Activated naive CD8-positive, alpha-beta T cell treated with anti-CD3 and anti-CD28 coated beads for 36 hours (primary cell): ENCODE results near the gene TMPRSS2. TPM values are rescaled to one million over a fixed set of nuclear protein-coding genes. Genes with fewer than 3 reads are reported as not detected.
"Not testable (repeated sequence)": the region's sequence is repeated elsewhere in the genome, so short reads cannot be mapped to it uniquely, and the experiment has no call there.

Experiments used
- DNase-seq: peaks from one replicate; pipeline ENCODE4 v3.0.0; 2021
- H3K27ac Mint-ChIP-seq: one replicate; pipeline ENCODE4 v1.8.0; 2022; ENCODE audit warnings: mild to moderate bottlenecking, moderate library complexity, mixed read lengths
- H3K27me3 Mint-ChIP-seq: one replicate; pipeline ENCODE4 v1.8.0; 2022; ENCODE audit warnings: mild to moderate bottlenecking, mixed read lengths
- H3K36me3 Mint-ChIP-seq: one replicate; pipeline ENCODE4 v1.8.0; 2021; ENCODE audit warnings: mild to moderate bottlenecking, mixed read lengths
- H3K4me1 Mint-ChIP-seq: one replicate; pipeline ENCODE4 v1.8.0; 2021; ENCODE audit warnings: mixed read lengths
- H3K4me3 Mint-ChIP-seq: one replicate; pipeline ENCODE4 v1.8.0; 2022; ENCODE audit warnings: mild to moderate bottlenecking, moderate library complexity, mixed read lengths
- H3K9me3 Mint-ChIP-seq: one replicate; pipeline ENCODE4 v1.8.0; 2022; ENCODE audit warnings: mixed read lengths
- total RNA-seq, 2 experiments: library from RNA; stranded (reverse); gene quantifications; one replicate each; pipeline ENCODE4 v1.2.3, GENCODE V29; 2021

Gene TMPRSS2
- total RNA-seq, 2 experiments from 2014 or later = not detected

GRCh38 chr21:41433566-41433965 is 74.4 kb downstream of the TMPRSS2 start:
- H3K4me3 Mint-ChIP-seq = no peak overlapping the region
- peaks cover 55% of the 10 kb centered on the region for H3K36me3 Mint-ChIP-seq
- no peak for DNase-seq
- H3K27me3 Mint-ChIP-seq = no peaks in the 10 kb centered on the region
- H3K9me3 Mint-ChIP-seq = peaks cover 13% of the 10 kb centered on the region
- no peak overlapping the region for H3K27ac Mint-ChIP-seq
- H3K4me1 Mint-ChIP-seq = peaks cover 3% of the 10 kb centered on the region

GRCh38 chr21:41432562-41433460 is 75.1 kb downstream of the TMPRSS2 start:
- H3K4me1 Mint-ChIP-seq = peaks cover 7% of the 10 kb centered on the region
- peaks cover 60% of the 10 kb centered on the region for H3K36me3 Mint-ChIP-seq
- DNase-seq = no peak
- no peaks in the 10 kb centered on the region for H3K27me3 Mint-ChIP-seq
- peaks cover 13% of the 10 kb centered on the region for H3K9me3 Mint-ChIP-seq
- no peak overlapping the region for H3K27ac Mint-ChIP-seq
- H3K4me3 Mint-ChIP-seq = no peak overlapping the region

DNA sequence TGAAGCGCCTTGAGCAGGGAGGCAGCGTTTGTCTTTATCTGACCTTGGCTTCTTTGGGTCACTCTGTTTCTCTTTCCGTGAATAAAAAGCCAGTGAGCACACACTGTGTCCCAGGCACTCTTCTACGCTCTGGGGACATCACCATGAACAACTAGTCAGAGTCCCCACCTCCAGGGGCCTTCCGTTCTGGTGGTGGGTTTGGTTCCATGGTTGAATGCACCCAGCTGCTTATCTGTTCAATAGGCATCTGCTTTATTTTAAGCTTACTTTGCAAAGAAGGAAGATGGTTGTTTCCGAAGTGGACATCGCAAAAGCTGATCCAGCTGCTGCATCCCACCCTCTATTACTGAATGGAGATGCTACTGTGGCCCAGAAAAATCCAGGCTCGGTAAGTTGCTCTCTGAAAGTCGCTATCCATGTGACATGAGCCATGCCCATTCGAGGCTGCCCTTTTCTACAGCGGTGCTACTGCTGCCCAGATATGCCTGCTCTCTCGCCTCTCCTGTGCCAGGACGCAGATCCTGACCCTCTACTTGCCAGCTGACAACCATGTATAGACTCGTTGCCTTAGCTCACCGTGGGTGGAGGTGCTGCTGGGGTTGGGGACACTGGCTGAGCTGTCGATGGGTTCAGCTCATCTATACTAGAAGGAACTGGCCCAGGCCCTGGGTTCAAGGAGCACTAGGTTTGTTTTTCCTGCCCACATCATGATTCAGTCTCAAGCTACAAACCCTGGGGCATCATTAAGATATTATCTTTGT is 76.0 kb downstream of the TMPRSS2 start:
- H3K36me3 Mint-ChIP-seq = peaks cover 59% of the 10 kb centered on the region
- H3K9me3 Mint-ChIP-seq = peaks cover 13% of the 10 kb centered on the region
- H3K27me3 Mint-ChIP-seq = no peaks in the 10 kb centered on the region
- DNase-seq = no peak
- H3K4me1 Mint-ChIP-seq = peaks cover 14% of the 10 kb centered on the region
- H3K4me3 Mint-ChIP-seq = no peak overlapping the region
- no peak overlapping the region for H3K27ac Mint-ChIP-seq

- H3K4me1 Mint-ChIP-seq = peaks cover 21% of the 10 kb centered on the region
- peaks cover 44% of the 10 kb centered on the region for H3K36me3 Mint-ChIP-seq
- H3K4me3 Mint-ChIP-seq = no peak overlapping the region
- no peak for DNase-seq
- H3K27ac Mint-ChIP-seq = peak overlapping the region; percentile 49
- no peaks in the 10 kb centered on the region for H3K27me3 Mint-ChIP-seq
- H3K9me3 Mint-ChIP-seq = peaks cover 9% of the 10 kb centered on the region
These were observed 78.0 kb downstream of the TMPRSS2 start for GRCh38 chr21:41429925-41430491.

GRCh38 chr21:41429305-41429704 is 78.7 kb downstream of the TMPRSS2 start:
- Mint-ChIP-seq H3K36me3 (peaks cover 37% of the 10 kb centered on the region), H3K27me3 (no peaks in the 10 kb centered on the region), H3K4me1 (peaks cover 24% of the 10 kb centered on the region), H3K4me3 (no peak overlapping the region), H3K27ac (no peak overlapping the region), H3K9me3 (peaks cover 4% of the 10 kb centered on the region)
- DNase-seq = no peak

GRCh38 chr21:41428847-41429246 is 79.1 kb downstream of the TMPRSS2 start:
- Mint-ChIP-seq H3K27me3 (no peaks in the 10 kb centered on the region), H3K4me3 (no peak overlapping the region), H3K27ac (no peak overlapping the region), H3K9me3 (peaks cover 4% of the 10 kb centered on the region), H3K4me1 (peaks cover 24% of the 10 kb centered on the region), H3K36me3 (peaks cover 34% of the 10 kb centered on the region)
- no peak for DNase-seq

- peaks cover 24% of the 10 kb centered on the region for H3K4me1 Mint-ChIP-seq
- no peak for DNase-seq
- peaks cover 2% of the 10 kb centered on the region for H3K9me3 Mint-ChIP-seq
- H3K36me3 Mint-ChIP-seq = peaks cover 30% of the 10 kb centered on the region
- H3K27me3 Mint-ChIP-seq = no peaks in the 10 kb centered on the region
- no peak overlapping the region for H3K4me3 Mint-ChIP-seq
- no peak overlapping the region for H3K27ac Mint-ChIP-seq
These were observed 79.6 kb downstream of the TMPRSS2 start for GRCh38 chr21:41428311-41428710.

GRCh38 chr21:41427556-41427955 is 80.4 kb downstream of the TMPRSS2 start:
- Mint-ChIP-seq H3K36me3 (peaks cover 23% of the 10 kb centered on the region), H3K4me1 (peaks cover 24% of the 10 kb centered on the region), H3K9me3 (no peaks in the 10 kb centered on the region), H3K27ac (peak overlapping the region; percentile 95), H3K27me3 (no peaks in the 10 kb centered on the region), H3K4me3 (peak overlapping the region; percentile 89)
- no peak for DNase-seq

DNA sequence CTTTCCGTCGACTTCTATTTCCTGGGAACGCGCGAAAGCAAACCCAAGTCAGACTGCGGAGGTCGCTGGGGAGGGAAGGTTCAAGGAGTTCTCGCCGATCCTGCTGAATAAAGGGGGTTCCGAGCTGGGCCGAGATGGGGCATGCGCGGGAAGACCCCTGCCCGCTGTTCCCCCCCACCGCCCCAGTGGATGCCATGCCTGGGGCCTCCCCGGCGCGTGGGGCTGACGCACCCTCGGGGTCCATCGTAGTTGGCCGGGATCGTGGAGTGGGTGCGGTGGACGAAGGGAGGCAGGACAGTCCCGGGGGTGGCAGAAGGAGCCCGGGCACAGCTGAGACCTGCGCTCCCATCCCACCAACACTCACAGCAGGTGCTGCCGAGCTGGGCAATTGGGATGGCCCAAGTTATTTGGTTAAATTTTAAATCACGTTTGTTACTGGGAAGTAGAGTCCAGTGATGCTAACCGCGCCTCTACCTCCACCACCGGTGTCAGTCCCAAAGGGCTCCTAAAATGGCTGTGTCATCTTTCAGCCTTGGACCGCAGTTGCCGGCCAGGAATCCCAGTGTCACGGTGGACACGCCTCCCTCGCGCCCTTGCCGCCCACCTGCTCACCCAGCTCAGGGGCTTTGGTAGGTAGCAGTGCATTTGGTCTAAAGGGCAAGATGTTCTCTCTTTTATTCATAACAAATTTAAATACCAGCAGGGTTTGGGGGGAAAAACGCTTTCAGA is 81.1 kb downstream of the TMPRSS2 start:
- peak overlapping the region; percentile 89 for H3K4me3 Mint-ChIP-seq
- peak overlapping the region; percentile 95 for H3K27ac Mint-ChIP-seq
- DNase-seq = peak; percentile 14
- H3K27me3 Mint-ChIP-seq = no peaks in the 10 kb centered on the region
- no peaks in the 10 kb centered on the region for H3K9me3 Mint-ChIP-seq
- peaks cover 27% of the 10 kb centered on the region for H3K4me1 Mint-ChIP-seq
- peaks cover 16% of the 10 kb centered on the region for H3K36me3 Mint-ChIP-seq

- Mint-ChIP-seq H3K27me3 (no peaks in the 10 kb centered on the region), H3K27ac (peak within 1 kb of the TSS; percentile 95), H3K36me3 (peaks cover 12% of the 10 kb centered on the region), H3K4me1 (peaks cover 27% of the 10 kb centered on the region), H3K4me3 (peak within 1 kb of the TSS; percentile 89), H3K9me3 (no peaks in the 10 kb centered on the region)
- DNase-seq = peak; percentile 90
These were observed 81.8 kb downstream of the TMPRSS2 start, which contains the start of gene MX1 for GRCh38 chr21:41425954-41426675. TSS of gene MX1 (plus strand) at chr21:41426239. CDS start at chr21:41432071, 5,832 bp downstream.

GRCh38 chr21:41425588-41425953 is 82.4 kb downstream of the TMPRSS2 start:
- no peak for DNase-seq
- peak overlapping the region; percentile 95 for H3K27ac Mint-ChIP-seq
- peak overlapping the region; percentile 89 for H3K4me3 Mint-ChIP-seq
- peaks cover 12% of the 10 kb centered on the region for H3K36me3 Mint-ChIP-seq
- H3K4me1 Mint-ChIP-seq = peaks cover 31% of the 10 kb centered on the region
- H3K27me3 Mint-ChIP-seq = no peaks in the 10 kb centered on the region
- no peaks in the 10 kb centered on the region for H3K9me3 Mint-ChIP-seq

- H3K4me1 Mint-ChIP-seq = peaks cover 35% of the 10 kb centered on the region
- H3K36me3 Mint-ChIP-seq, H3K9me3 Mint-ChIP-seq, H3K27ac Mint-ChIP-seq, H3K4me3 Mint-ChIP-seq, DNase-seq, H3K27me3 Mint-ChIP-seq: not testable (repeated sequence)
These were observed 84.7 kb downstream of the TMPRSS2 start for GRCh38 chr21:41423305-41423636.

GRCh38 chr21:41422546-41423304 is 85.2 kb downstream of the TMPRSS2 start:
- no peaks in the 10 kb centered on the region for H3K27me3 Mint-ChIP-seq
- H3K27ac Mint-ChIP-seq = peak overlapping the region; percentile 50
- H3K36me3 Mint-ChIP-seq = peaks cover 3% of the 10 kb centered on the region
- H3K4me3 Mint-ChIP-seq = no peak overlapping the region
- H3K4me1 Mint-ChIP-seq = peaks cover 30% of the 10 kb centered on the region
- DNase-seq = no peak
- no peaks in the 10 kb centered on the region for H3K9me3 Mint-ChIP-seq

- H3K27ac Mint-ChIP-seq = peak overlapping the region; percentile 85
These were observed 87.0 kb downstream of the TMPRSS2 start for GRCh38 chr21:41420998-41421397.

More at GRCh38 chr21:41420998-41421397, 87.0 kb downstream of the TMPRSS2 start:
- not testable (repeated sequence) for H3K27me3 Mint-ChIP-seq, DNase-seq, H3K9me3 Mint-ChIP-seq, H3K36me3 Mint-ChIP-seq
- H3K4me3 Mint-ChIP-seq = peak overlapping the region; percentile 75
- H3K4me1 Mint-ChIP-seq = peaks cover 23% of the 10 kb centered on the region
